ENCODE measurements around the gene DLG2. TPM values are rescaled to one million over a fixed set of nuclear protein-coding genes. Genes with fewer than 3 reads are reported as not detected.

The DLG2 gene
- polyA plus RNA-seq, 1 experiment: 0.68 TPM

DNA sequence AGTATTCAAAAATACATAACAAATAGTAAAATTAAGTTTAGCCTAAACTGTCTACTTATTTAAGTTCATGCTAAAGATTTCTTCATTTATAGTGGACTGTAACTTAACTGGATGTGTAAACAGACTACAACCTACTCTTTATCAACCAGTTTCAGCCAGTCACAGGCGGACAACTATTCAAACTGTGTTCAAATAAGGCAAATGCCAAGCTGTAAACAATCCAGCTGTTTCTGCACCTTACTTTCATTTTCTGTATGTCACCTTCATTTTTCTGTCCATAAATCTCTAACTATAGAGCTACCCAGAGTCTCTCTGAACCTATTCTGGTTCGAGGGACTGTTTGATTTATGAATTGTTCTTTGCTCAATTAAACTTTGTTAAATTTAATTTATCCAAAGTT, 992.8 kb downstream of the DLG2 start:
- H3K27ac ChIP-seq (ENCODE audit: low read depth, low read length): no peak overlapping the region
- no peak overlapping the region for H3K4me3 ChIP-seq (ENCODE audit: low read depth, low read length)
- TF ChIP-seq, protein P1, sequence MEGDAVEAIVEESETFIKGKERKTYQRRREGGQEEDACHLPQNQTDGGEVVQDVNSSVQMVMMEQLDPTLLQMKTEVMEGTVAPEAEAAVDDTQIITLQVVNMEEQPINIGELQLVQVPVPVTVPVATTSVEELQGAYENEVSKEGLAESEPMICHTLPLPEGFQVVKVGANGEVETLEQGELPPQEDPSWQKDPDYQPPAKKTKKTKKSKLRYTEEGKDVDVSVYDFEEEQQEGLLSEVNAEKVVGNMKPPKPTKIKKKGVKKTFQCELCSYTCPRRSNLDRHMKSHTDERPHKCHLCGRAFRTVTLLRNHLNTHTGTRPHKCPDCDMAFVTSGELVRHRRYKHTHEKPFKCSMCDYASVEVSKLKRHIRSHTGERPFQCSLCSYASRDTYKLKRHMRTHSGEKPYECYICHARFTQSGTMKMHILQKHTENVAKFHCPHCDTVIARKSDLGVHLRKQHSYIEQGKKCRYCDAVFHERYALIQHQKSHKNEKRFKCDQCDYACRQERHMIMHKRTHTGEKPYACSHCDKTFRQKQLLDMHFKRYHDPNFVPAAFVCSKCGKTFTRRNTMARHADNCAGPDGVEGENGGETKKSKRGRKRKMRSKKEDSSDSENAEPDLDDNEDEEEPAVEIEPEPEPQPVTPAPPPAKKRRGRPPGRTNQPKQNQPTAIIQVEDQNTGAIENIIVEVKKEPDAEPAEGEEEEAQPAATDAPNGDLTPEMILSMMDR (IDR thresholded peaks at IDR 0.05; ENCODE audit: low read depth, low read length): no peak
- ChIA-PET CTCF (no interaction called here), POLR2A (no interaction called here)
- H3K27me3 ChIP-seq (ENCODE audit: control insufficient read depth, insufficient read depth, low read length): no peaks in the 10 kb centered on the region
- no peaks in the 10 kb centered on the region for H3K9me3 ChIP-seq (ENCODE audit: control insufficient read depth, insufficient read depth, low read length)
- no peak for DNase-seq (ENCODE audit: low read depth, low spot score)

DNA sequence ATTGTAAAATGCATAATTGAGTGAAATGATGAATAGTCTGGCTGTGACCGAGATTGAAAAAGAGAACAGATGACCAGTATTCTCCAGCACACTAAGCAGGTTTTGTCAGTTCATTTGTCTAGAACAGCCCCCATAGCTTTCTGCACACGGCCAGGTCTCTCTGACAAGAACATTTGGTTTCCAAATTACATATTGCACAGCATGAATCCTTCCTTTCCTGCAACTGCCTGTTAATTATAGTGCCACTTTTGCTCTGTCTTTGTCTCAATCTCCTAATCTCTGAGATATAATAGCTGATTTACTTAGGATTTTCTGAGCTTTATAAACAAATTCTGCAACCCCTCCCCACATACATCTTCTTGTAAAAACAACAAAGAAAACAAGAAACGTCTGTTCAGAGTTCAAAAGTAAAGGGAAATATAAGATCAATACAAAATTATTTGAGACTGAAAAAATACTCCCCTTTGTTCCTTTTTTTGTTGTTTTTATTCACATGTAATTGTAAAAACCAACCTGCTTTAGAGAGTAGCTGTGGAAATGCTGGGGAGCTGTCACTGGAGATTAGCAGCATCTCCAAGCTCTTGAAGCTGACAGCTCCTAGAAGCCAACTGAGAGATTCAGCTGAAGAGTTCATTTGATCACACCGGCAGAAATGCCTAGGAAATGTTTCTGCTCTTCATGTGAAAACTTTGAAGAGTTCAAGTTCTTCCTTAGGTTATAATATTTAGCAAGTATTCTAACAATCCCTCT, 998.1 kb downstream of the DLG2 start:
- TF ChIP-seq, protein P1 (IDR thresholded peaks at IDR 0.05; ENCODE audit: low read depth, low read length): no peak
- POLR2A ChIA-PET: no interaction called here

DNA sequence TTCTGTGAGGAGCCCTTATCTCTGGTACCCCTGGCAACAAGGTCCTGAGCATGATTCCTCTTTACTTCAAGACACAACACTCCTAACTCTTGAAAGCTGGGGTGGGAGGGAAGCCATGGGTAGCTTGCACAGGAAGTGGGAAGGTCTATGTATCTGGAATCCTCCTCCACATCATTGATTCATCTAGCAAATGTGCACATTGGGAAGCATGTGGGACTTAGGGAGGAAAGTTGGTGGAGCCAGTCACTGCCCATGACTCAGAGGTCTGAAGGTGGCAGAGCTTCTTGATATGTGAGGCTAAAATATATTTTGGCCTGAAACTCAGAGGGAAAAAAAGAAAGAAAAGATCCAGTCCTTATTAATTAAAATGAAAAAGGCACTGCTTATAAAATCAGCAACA, 1000.9 kb downstream of the DLG2 start:
- POLR2A ChIA-PET: no interaction called here
- H3K9me3 ChIP-seq (ENCODE audit: control insufficient read depth, insufficient read depth, low read length): no peaks in the 10 kb centered on the region
- H3K27ac ChIP-seq (ENCODE audit: low read depth, low read length): no peak overlapping the region
- CTCF ChIA-PET: interaction anchor here (0.7 kb wide), 1 partner anchor 762 kb away, joined by 3 read pairs; no protein-coding TSS in a partner anchor
- H3K27me3 ChIP-seq (ENCODE audit: control insufficient read depth, insufficient read depth, low read length): no peaks in the 10 kb centered on the region
- H3K4me3 ChIP-seq (ENCODE audit: low read depth, low read length): no peak overlapping the region
- TF ChIP-seq, protein P1 (IDR thresholded peaks at IDR 0.05; ENCODE audit: low read depth, low read length): no peak
- DNase-seq (ENCODE audit: low read depth, low spot score): no peak

More for the DNA sequence above, 998.1 kb downstream of the DLG2 start:
- Histone ChIP-seq H3K27me3 (ENCODE audit: control insufficient read depth, insufficient read depth, low read length) (no peaks in the 10 kb centered on the region), H3K9me3 (ENCODE audit: control insufficient read depth, insufficient read depth, low read length) (no peaks in the 10 kb centered on the region), H3K4me3 (ENCODE audit: low read depth, low read length) (no peak overlapping the region), H3K27ac (ENCODE audit: low read depth, low read length) (no peak overlapping the region)
- CTCF ChIA-PET: no interaction called here
- DNase-seq (ENCODE audit: low read depth, low spot score): no peak

DNA sequence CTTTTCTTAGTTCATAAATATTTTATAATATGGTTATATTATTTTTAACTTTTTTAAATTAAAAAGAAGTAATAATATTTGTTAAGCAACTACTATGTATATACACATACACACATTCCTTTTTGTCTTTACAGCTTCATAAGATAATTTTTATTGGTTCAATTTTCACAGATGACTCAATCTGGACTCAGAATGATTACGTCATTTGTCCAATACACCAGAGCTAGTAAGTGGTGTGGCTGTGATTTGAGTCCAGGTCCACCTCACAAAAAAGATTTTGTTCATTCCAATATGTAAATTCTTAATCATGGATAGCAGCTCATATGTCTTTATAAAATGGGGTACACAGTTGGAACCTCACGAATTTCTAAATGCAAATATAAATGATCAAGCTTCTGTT, 1014.5 kb downstream of the DLG2 start:
- no peak overlapping the region for H3K27ac ChIP-seq (ENCODE audit: low read depth, low read length)
- POLR2A ChIA-PET: no interaction called here
- CTCF ChIA-PET: no interaction called here
- H3K27me3 ChIP-seq (ENCODE audit: control insufficient read depth, insufficient read depth, low read length): no peaks in the 10 kb centered on the region
- TF ChIP-seq, protein P1 (IDR thresholded peaks at IDR 0.05; ENCODE audit: low read depth, low read length): no peak
- H3K4me3 ChIP-seq (ENCODE audit: low read depth, low read length): no peak overlapping the region
- no peak for DNase-seq (ENCODE audit: low read depth, low spot score)
- H3K9me3 ChIP-seq (ENCODE audit: control insufficient read depth, insufficient read depth, low read length): no peaks in the 10 kb centered on the region

DNA sequence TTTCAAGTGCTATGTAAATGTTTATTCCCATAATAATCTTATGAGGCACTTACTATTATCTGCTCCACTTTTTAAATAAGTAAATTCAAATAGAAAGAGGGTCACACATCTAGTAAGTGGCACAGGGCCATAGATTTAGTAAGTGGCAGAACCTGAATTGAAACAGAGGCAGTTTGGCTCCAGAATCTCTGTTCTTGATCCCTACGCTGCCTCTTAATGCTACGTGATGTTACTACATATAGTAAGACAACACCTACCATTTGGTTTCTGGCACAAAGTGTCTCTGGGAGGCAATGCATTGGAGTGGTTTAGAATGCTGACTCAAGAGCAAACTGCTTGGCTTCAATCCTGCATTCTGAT, 1018.3 kb downstream of the DLG2 start:
- DNase-seq (ENCODE audit: low read depth, low spot score): no peak
- no peak overlapping the region for H3K27ac ChIP-seq (ENCODE audit: low read depth, low read length)
- no peaks in the 10 kb centered on the region for H3K9me3 ChIP-seq (ENCODE audit: control insufficient read depth, insufficient read depth, low read length)
- ChIA-PET CTCF (no interaction called here), POLR2A (no interaction called here)
- H3K27me3 ChIP-seq (ENCODE audit: control insufficient read depth, insufficient read depth, low read length): no peaks in the 10 kb centered on the region
- TF ChIP-seq, protein P1 (IDR thresholded peaks at IDR 0.05; ENCODE audit: low read depth, low read length): no peak
- H3K4me3 ChIP-seq (ENCODE audit: low read depth, low read length): no peak overlapping the region
